NCI-H2196 treated with DMSO at 0.1 percent for 48 hours (cell line): ENCODE results near the gene FEM1C.

Source experiments
- DNase-seq: peaks from one replicate; lab custom pipeline; 2025; ENCODE audit not compliant: unreplicated experiment; lab: John Stamatoyannopoulos, UW

The FEM1C gene

GRCh38 chr5:115544436-115545350 lies at the start of gene FEM1C:
FEM1C (minus strand) TSS chr5:115544775; CDS start chr5:115543493, 1,282 bp downstream.
- DNase-seq: peak; percentile 91

GRCh38 chr5:115589043-115589442 lies 44.5 kb upstream of the FEM1C start:
- no peak for DNase-seq

- DNase-seq: no peak
Observed at GRCh38 chr5:115588640-115589039, 44.1 kb upstream of the FEM1C start.

- peak; percentile 52 for DNase-seq
Observed at GRCh38 chr5:115586525-115587146, 42.1 kb upstream of the FEM1C start.

GRCh38 chr5:115585265-115585664 lies 40.7 kb upstream of the FEM1C start:
- DNase-seq: no peak

- no peak for DNase-seq
Observed at GRCh38 chr5:115584501-115584900, 39.9 kb upstream of the FEM1C start.

GRCh38 chr5:115583474-115583873 lies 38.9 kb upstream of the FEM1C start:
- no peak for DNase-seq

GRCh38 chr5:115580941-115581340 lies 36.4 kb upstream of the FEM1C start:
- DNase-seq: no peak

GRCh38 chr5:115579747-115580173 lies 35.2 kb upstream of the FEM1C start:
- no peak for DNase-seq

- no peak for DNase-seq
Observed at GRCh38 chr5:115579216-115579615, 34.6 kb upstream of the FEM1C start.

- no peak for DNase-seq
Observed at GRCh38 chr5:115578657-115579056, 34.1 kb upstream of the FEM1C start.

- no peak for DNase-seq
Observed at GRCh38 chr5:115577741-115578140, 33.2 kb upstream of the FEM1C start.

- DNase-seq: no peak
Observed at GRCh38 chr5:115577329-115577728, 32.8 kb upstream of the FEM1C start.

GRCh38 chr5:115575167-115576070 lies 30.8 kb upstream of the FEM1C start:
- no peak for DNase-seq

- DNase-seq: no peak
Observed at GRCh38 chr5:115573133-115573532, 28.6 kb upstream of the FEM1C start.

- DNase-seq: no peak
Observed at GRCh38 chr5:115571441-115571878, 26.9 kb upstream of the FEM1C start.

- no peak for DNase-seq
Observed at GRCh38 chr5:115568668-115569067, 24.1 kb upstream of the FEM1C start.

- DNase-seq: no peak
Observed at GRCh38 chr5:115565233-115565632, 20.7 kb upstream of the FEM1C start.

- no peak for DNase-seq
Observed at GRCh38 chr5:115561176-115561575, 16.6 kb upstream of the FEM1C start.

GRCh38 chr5:115559524-115559923 lies 14.9 kb upstream of the FEM1C start:
- DNase-seq: no peak

GRCh38 chr5:115558388-115558956 lies 13.9 kb upstream of the FEM1C start:
- DNase-seq: no peak
